Measurements from ENCODE around the gene COMP.

- no peak for TF ChIP-seq CTCF (IDR thresholded peaks at IDR 0.05)
- TF ChIP-seq REST (IDR thresholded peaks at IDR 0.05; ENCODE audit: insufficient read depth in 1 of 2, low read depth in 2 of 2, low read length in 1 of 2), result no peak
These were observed 53.7 kb downstream of the COMP start for GRCh38 chr19:18737337-18737953.
